HepG2 (cell line): ENCODE measurements around the gene CCL27. TPM values are rescaled to one million over a fixed set of nuclear protein-coding genes. Genes with fewer than 3 reads are reported as not detected.

Experiments used
- ATF7 ChIP-seq, 2 experiments: fragments of 450-650 bp in 1 of 2; sonication (generic) in 1 of 2; formaldehyde crosslinking in 1 of 2; IDR thresholded peaks; 2 replicates each; pipeline versions ENCODE4 v1.4.0 to v1.6.1; 2016 to 2020; ENCODE audit warnings: antibody characterized with exemption in 1 of 2, mild to moderate bottlenecking in 1 of 2, missing genetic modification reagents in 1 of 2
- GPN1 ChIP-seq: sonication (generic); formaldehyde crosslinking; IDR thresholded peaks from 2 replicates; pipeline ENCODE4 v1.5.1; 2020; ENCODE audit warnings: missing genetic modification reagents, borderline replicate concordance
- IRF2 ChIP-seq: IDR thresholded peaks from 2 replicates; pipeline ENCODE4 v1.6.1; 2018; ENCODE audit warnings: missing genetic modification reagents, missing compliant biosample characterization
- SNAPC5 ChIP-seq: sonication (generic); formaldehyde crosslinking; IDR thresholded peaks from 2 replicates; pipeline ENCODE4 v1.8.1; 2023; ENCODE audit warnings: mild to moderate bottlenecking, missing genetic modification reagents, borderline replicate concordance
- STAT6 ChIP-seq: sonication (generic); formaldehyde crosslinking; IDR thresholded peaks from 2 replicates; pipeline ENCODE4 v1.4.0; 2020; ENCODE audit warnings: missing genetic modification reagents, mild to moderate bottlenecking, borderline replicate concordance
- ZBED4 ChIP-seq: sonication (generic); formaldehyde crosslinking; IDR thresholded peaks from 2 replicates; pipeline ENCODE4 v1.4.0; 2020; ENCODE audit warnings: missing genetic modification reagents, borderline replicate concordance
- ZMYM3 ChIP-seq: sonication (generic); formaldehyde crosslinking; IDR thresholded peaks from 2 replicates; pipeline ENCODE4 v1.5.1; 2020; ENCODE audit warnings: mild to moderate bottlenecking, missing genetic modification reagents
- ZNF12 ChIP-seq: sonication (generic); formaldehyde crosslinking; IDR thresholded peaks from 2 replicates; pipeline ENCODE4 v1.5.0; 2020; ENCODE audit warnings: missing genetic modification reagents
- ZNF230 ChIP-seq: sonication (generic); formaldehyde crosslinking; IDR thresholded peaks from 2 replicates; pipeline ENCODE4 v1.4.0; 2020; ENCODE audit warnings: mild to moderate bottlenecking, missing genetic modification reagents
- ZNF407 ChIP-seq: sonication (generic); formaldehyde crosslinking; IDR thresholded peaks from one replicate; pipeline ENCODE4 v1.5.1; 2020; ENCODE audit warnings: mild to moderate bottlenecking, missing genetic modification reagents; ENCODE audit errors: not compliant biosample characterization
- ZNF644 ChIP-seq: IDR thresholded peaks from 2 replicates; pipeline ENCODE4 v1.6.1; 2016; ENCODE audit warnings: low read depth
- ZNF678 ChIP-seq: sonication (generic); formaldehyde crosslinking; IDR thresholded peaks from 2 replicates; pipeline ENCODE4 v1.4.0; 2020; ENCODE audit warnings: mild to moderate bottlenecking, missing genetic modification reagents
- ZNF703 ChIP-seq: sonication (generic); formaldehyde crosslinking; IDR thresholded peaks from 2 replicates; pipeline ENCODE4 v1.5.1; 2020; ENCODE audit warnings: missing genetic modification reagents, mild to moderate bottlenecking, moderate library complexity, borderline replicate concordance
- polyA plus RNA-seq, 8 experiments: library from polyadenylated mRNA; depleted of rRNA in 3 of 8; stranded (reverse) in 7 of 8; unstranded in 1 of 8; fragments of >200 nt; fragmentation: Illumina TruSeq in 4 of 8; extraction: Trizol in 4 of 8; gene quantifications; 2 replicates each; pipeline versions ENCODE4 v1.2.1 to v1.2.3, GENCODE V29; 2011 to 2016; ENCODE audit warnings: low read depth in 4 of 8, missing spikeins in 1 of 8, mixed read lengths in 1 of 8; ENCODE audit not compliant: insufficient read depth in 1 of 8
- total RNA-seq, 5 experiments: library from RNA; depleted of rRNA; stranded (reverse); fragments of >200 nt; fragmentation: Illumina TruSeq; extraction: Trizol; gene quantifications; 2 replicates each; pipeline ENCODE4 v1.2.3, GENCODE V29; 2016; ENCODE audit warnings: low read depth in 1 of 5

The CCL27 gene
- total and polyA plus RNA-seq, 2 of the 13 experiments (the other 11 are each of a cell fraction or from before 2014, with no cell fraction given) = not detected

- TF ChIP-seq ZBED4 = 0 out of 2 replicates have a peak, but pooled peaks have one; percentile 3
- TF ChIP-seq ZNF12 (CRISPR knock-in tag) = no peak
- no peak for TF ChIP-seq ZNF644 (CRISPR knock-in tag)
- 0 out of 2 replicates have a peak, but pooled peaks have one; percentile 80 for TF ChIP-seq ZNF678 (CRISPR knock-in tag)
- no peak for TF ChIP-seq IRF2 (CRISPR knock-in tag)
- 0 out of 2 replicates have a peak, but pooled peaks have one; percentile 11 for TF ChIP-seq STAT6 (CRISPR knock-in tag)
- TF ChIP-seq ZNF407 (CRISPR knock-in tag) = peak; percentile 4
- TF ChIP-seq ZNF230 (CRISPR knock-in tag) = no peak
- no peak for TF ChIP-seq GPN1 (CRISPR knock-in tag)
- TF ChIP-seq ZMYM3 (CRISPR knock-in tag) = peak; percentile 4; the same call in 1 of the 2 replicates
- TF ChIP-seq ATF7 (IDR thresholded peaks at IDR 0.05) = no peak
- TF ChIP-seq ATF7 (CRISPR knock-in tag; IDR thresholded peaks at IDR 0.05) = no peak
- 0 out of 2 replicates have a peak, but pooled peaks have one; percentile 7 for TF ChIP-seq ZNF703 (CRISPR knock-in tag)
- no peak for TF ChIP-seq SNAPC5
Observed at GRCh38 chr9:34647084-34647403, 15.4 kb downstream of the CCL27 start (continued).
